HG03521 (cell line): ENCODE data around the gene FAM83D.
"Not testable (repeated sequence)": the region's sequence is repeated elsewhere in the genome, so short reads cannot be mapped to it uniquely, and the experiment has no call there.

ENCODE experiments used
- ATAC-seq: cut with Tn5 transposase; IDR thresholded peaks from one replicate; pipeline ENCODE4 v1.9.1; 2021; ENCODE audit warnings: mild to moderate bottlenecking, moderate library complexity; ENCODE audit not compliant: unreplicated experiment

Gene FAM83D

GRCh38 chr20:38962044-38962927, 36.1 kb downstream of the FAM83D start, which contains the start of gene DHX35:
Gene DHX35, plus strand, starts transcription at chr20:38962344. Its CDS starts 24 bp downstream, at chr20:38962368.
- peak; percentile 97 for ATAC-seq

GRCh38 chr20:38962928-38963401, 36.7 kb downstream of the FAM83D start:
- ATAC-seq: no peak

- ATAC-seq: no peak
Measured at GRCh38 chr20:38963745-38964144, 37.5 kb downstream of the FAM83D start.

DNA sequence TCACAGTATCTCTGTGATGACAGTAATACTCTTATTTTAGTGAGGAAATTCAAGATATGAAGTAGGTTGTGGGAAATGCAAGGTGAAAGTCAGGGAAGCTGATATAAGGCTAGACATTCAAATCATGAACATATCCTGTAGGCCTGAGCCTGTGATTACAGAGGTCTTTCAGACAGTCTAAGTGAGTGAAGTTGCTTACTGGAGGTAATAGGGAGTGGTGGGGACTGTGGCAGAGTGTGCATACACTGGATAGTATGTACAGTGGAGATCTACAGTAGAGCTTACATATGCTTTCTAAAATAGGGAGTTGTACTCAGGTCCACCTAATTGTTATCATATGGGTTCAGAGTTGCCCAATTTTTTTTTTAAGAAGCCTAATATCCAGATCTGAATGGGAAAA, 39.0 kb downstream of the FAM83D start:
- no peak for ATAC-seq

- ATAC-seq: no peak
Measured at GRCh38 chr20:38968090-38968489, 41.9 kb downstream of the FAM83D start.

- ATAC-seq: no peak
Measured at GRCh38 chr20:38969708-38970107, 43.5 kb downstream of the FAM83D start.

DNA sequence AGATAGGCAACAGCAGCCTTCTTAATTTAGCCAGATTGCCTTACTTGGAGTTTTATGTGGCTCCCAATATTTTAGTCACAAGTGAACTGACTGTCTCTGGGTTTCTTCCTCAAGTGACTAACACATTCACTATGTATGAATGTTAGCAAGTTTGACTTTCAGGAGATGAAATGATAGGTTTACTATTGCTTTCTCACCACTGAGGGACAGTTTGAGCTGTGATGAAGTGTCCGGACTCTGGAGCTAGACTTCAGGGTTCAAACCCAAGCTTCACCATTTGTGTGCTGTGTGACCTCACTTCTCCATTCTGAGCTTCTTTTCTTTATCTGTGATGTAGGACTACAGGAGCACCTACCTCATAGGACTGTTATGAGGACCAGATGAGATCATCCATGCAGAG, 44.1 kb downstream of the FAM83D start:
- no peak for ATAC-seq

DNA sequence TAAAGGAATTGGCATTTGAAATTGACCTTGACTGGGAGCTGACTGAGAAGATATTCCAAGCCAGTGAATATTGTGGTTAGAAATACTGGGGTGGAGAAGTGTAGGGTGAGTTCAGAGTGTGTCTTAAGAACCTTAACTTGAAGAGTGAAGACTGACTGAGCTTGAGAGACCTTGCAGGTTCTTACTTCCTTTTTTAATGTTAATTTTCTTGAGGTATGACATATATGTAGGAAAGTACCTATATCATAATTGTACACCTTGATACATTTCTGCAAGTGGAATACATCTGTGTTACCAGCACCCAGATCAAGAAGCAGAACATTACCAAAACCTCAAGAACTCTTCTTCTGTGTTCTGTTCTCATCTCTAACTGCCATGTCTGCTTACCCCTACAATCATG, 46.9 kb downstream of the FAM83D start:
- no peak for ATAC-seq

DNA sequence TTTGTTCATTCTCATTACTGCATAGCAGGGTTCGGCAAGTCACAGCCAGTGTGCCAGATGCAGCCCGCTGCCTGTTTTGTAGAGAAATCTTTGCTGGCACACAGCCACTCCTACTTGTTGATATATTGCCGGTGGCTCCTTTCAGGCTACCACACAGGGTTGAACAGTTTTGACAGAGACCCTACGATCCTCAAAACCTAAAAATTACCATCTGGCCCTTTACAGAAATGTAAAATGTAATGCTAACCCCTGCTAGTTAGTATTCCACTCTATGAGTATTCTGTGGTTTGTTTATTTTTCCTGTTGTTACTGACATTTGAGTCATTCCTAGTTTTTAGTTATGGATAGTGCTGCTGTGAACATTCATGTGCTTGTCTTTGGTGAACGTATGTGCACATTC, 47.4 kb downstream of the FAM83D start:
- no peak for ATAC-seq

- ATAC-seq: no peak
Measured at GRCh38 chr20:38975539-38976120, 49.4 kb downstream of the FAM83D start.

DNA sequence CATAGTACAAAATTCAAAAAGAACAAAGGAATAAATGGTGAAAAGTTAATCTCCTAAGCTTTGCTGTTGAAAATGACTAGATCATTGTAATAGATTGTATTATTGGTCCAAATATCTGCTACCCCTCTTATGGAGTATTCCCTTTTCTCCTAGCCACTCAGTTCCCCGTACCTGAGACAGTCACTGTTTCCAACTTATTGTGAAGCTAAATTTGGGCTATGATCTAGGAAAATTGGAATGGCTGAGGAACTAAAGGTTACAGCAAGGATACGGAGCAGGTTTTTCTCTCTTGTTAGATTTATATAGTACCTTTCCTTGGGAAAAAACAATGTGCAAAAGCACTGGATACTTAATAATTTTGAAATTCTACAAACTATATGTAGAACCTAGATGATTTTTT, 53.2 kb downstream of the FAM83D start:
- ATAC-seq: no peak

GRCh38 chr20:38979842-38980241, 53.6 kb downstream of the FAM83D start:
- ATAC-seq: no peak

- no peak for ATAC-seq
Measured at GRCh38 chr20:38982291-38982690, 56.1 kb downstream of the FAM83D start.

GRCh38 chr20:38985060-38985459, 58.8 kb downstream of the FAM83D start:
- ATAC-seq: no peak

DNA sequence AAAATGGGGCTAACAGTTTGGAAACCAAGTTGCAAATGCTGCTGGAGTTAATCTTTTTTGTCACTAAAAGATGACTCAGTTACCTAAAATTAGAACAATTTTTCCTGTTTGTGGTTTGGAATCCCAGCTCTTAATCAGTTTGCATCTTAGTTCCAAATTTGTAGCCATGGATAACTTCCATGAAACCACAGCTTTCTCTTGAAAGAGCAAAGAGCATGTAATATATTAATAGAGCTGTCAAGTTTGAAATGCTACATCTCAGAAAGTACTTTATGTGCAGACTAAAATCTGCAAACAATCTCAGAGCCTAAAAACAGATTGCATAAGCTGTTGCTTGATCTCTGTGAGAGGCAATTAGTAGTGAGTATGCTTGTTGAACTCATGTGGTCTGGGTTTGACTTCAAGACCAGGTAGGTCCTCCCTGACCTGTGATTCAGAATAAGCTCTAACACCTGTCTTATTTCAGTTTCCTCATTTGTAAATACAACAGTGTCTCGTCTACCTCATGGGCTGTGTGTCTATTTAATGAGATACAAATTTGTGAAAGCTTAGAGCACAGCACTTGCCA, 59.5 kb downstream of the FAM83D start:
- no peak for ATAC-seq

- no peak for ATAC-seq
Measured at GRCh38 chr20:38986663-38987062, 60.4 kb downstream of the FAM83D start.

DNA sequence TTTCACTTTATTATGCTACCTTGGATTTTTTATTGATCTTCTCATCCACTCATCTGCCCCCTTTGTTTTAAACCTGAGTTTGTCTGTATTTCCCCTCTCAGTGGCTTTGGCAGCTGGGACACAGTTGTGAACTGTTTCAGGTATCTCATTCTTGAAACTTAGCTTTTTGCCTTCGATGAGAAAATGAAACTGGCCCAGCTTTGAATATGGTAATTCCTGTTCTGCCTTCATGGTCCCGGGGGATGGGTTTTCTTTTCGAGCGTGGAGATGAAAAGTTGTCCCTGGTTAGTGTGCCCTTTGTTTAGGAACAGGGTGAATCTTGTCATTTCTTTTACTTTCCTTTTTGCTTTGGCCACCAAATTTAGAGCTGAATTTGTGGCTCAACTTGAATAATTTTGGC, 61.6 kb downstream of the FAM83D start:
- ATAC-seq: no peak

GRCh38 chr20:38990728-38991127, 64.5 kb downstream of the FAM83D start:
- no peak for ATAC-seq

DNA sequence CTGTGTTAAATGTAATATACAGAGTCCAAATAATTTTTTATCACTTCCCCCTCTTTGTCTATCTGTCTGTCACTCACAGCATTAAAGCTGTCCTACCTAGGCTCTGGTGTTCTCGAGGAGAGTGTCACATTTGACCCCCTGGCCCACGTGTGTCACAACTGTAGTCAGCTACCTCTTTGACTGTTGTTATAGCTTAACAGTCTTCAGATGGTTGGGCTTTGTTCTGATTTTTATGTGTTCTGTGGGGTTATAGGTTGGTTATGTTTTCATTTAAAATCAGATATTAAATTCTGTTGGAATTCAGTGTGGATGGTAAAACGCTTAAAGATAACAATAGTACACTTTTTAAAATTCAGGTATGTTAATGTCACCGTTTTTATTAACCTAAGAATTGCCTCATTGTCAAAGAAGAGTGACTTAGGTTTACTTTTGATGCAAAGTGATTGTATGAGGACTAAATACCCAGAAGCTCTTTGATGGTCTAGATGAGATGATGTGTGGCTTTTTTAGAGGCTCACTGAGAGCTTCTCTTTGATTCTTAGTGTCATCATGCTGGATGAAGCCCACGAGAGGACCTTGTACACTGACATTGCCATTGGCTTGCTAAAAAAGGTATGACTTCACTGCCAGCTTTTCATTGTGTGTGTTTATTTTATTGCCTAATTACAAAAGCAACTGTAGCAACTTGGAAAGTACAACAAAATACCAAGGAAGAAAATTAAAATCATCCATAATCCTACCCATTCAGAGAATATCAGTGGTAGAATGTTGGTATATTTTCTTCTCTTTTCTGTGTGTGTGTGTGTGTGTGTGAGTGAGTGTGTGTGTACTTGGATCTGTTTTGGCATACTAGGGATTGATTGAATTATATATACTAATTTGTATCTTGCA, 65.8 kb downstream of the FAM83D start:
- no peak for ATAC-seq

DNA sequence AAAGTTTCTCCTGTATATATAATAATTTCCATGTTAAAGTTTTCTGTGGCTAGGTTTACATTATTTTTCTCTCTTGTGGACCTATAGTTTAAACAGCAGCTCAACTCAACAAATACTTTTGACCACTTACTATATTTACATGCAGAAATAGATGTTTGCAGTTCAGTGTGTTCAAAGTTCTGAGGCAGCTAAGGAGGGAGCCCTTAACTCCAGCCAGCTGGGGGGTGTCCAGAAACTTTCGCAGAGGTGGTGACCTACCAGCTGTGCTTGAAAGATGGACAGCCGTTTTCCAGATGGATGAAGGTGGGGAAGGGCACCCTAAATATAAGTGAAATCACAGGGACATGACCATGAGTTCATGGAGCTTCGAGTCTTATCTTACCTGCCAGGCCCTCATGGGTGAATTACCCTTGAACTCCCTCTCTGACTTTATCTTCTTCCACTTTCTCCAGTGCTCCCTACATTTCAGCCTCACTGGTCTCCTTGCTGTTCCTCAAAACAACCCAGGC, 69.4 kb downstream of the FAM83D start:
- no peak for ATAC-seq

DNA sequence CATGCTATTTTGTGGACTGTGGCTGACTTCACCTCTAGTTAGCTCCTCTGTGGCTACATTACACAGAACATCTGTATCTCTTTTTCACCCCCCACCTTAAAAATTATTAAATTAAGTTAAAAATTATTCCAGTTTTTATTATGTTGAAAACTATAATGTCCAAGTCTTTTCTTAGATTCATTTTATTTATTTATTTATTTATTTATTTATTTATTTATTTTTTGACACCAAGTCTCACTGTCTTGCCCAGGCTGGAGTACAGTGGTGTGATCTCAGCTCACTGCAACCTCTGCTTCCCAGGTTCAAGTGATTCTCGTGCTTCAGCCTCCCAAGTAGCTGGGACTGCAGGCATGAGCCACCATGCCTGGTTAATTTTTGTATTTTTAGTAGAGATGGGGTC, 70.6 kb downstream of the FAM83D start:
- not testable (repeated sequence) for ATAC-seq
